Measurements from ENCODE around the gene ALG13.

Gene ALG13

DNA sequence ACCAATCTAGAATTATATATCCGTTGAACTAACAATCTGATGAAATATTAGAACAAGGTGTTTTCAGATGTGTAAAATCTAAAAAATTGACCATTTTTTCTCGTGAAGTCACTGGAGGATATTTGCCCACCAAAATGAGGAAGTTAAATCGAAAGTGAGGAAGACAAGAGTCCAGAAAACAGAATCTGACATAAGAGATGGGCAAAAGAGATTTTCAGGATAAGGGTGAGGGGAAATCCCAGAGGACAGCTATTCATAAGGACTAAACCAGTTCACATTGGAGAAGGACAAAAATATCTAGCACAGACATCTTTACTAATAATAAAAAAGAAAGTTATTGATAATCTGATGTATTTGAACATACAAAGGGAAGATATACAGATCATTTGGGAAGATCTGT lies 18.7 kb upstream of the ALG13 start:
- Histone ChIP-seq H3K9ac (ENCODE audit: low read length) (no peak overlapping the region), H3K9me3 (ENCODE audit: insufficient read depth, low read length) (no peaks in the 10 kb centered on the region), H3K27ac (ENCODE audit: low read depth, low read length) (no peak overlapping the region), H3K4me3 (ENCODE audit: insufficient read depth, low read length, poor library complexity, severe bottlenecking) (no peak overlapping the region), H3K27me3 (ENCODE audit: low read length) (no peaks in the 10 kb centered on the region), H3K9me2 (replicated peaks; ENCODE audit: insufficient read depth, low read length) (no peaks in the 10 kb centered on the region), H4K20me1 (ENCODE audit: low read depth, low read length) (no peaks in the 10 kb centered on the region), H3F3A (ENCODE audit: insufficient read depth) (no peaks in the 10 kb centered on the region), H3K4me2 (ENCODE audit: low read depth, low read length, poor library complexity, severe bottlenecking) (no peak overlapping the region), H3K36me3 (ENCODE audit: low read length) (no peaks in the 10 kb centered on the region), H2AFZ (ENCODE audit: low read depth, low read length, severe bottlenecking) (no peak overlapping the region), H3K79me2 (ENCODE audit: insufficient read depth, low read length) (no peaks in the 10 kb centered on the region)
- TF ChIP-seq, protein P1, sequence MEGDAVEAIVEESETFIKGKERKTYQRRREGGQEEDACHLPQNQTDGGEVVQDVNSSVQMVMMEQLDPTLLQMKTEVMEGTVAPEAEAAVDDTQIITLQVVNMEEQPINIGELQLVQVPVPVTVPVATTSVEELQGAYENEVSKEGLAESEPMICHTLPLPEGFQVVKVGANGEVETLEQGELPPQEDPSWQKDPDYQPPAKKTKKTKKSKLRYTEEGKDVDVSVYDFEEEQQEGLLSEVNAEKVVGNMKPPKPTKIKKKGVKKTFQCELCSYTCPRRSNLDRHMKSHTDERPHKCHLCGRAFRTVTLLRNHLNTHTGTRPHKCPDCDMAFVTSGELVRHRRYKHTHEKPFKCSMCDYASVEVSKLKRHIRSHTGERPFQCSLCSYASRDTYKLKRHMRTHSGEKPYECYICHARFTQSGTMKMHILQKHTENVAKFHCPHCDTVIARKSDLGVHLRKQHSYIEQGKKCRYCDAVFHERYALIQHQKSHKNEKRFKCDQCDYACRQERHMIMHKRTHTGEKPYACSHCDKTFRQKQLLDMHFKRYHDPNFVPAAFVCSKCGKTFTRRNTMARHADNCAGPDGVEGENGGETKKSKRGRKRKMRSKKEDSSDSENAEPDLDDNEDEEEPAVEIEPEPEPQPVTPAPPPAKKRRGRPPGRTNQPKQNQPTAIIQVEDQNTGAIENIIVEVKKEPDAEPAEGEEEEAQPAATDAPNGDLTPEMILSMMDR (IDR thresholded peaks at IDR 0.05; ENCODE audit: insufficient read depth, low read length, poor library complexity, severe bottlenecking): no peak
- no peak for TF ChIP-seq EZH2phosphoT487 (conservative IDR thresholded peaks at IDR 0.05; ENCODE audit: low read length)

DNA sequence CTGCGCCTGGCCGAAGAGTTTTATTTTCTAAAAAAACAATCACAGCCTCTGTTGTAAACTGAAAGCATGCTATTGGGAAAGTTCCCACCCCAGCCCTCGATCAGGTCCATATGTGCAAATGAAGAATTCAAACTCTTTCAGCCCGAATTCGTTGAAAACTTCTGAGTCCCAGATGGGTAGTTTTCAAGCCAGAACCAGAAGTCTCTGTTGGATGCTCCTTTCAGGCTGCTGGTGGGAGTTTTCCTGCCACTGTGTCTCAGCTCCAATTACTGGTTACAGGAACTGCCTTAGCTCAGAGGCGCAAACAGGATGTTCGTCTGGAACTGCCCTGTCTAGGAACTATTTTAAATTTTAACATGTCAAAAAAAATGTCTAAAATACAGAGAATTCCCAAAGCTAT lies 9.3 kb upstream of the ALG13 start:
- no peaks in the 10 kb centered on the region for H3K36me3 ChIP-seq (ENCODE audit: low read length)
- H3K9me3 ChIP-seq (ENCODE audit: insufficient read depth, low read length): no peaks in the 10 kb centered on the region
- H3K27ac ChIP-seq (ENCODE audit: low read depth, low read length): no peak overlapping the region
- H3K27me3 ChIP-seq (ENCODE audit: low read length): no peaks in the 10 kb centered on the region
- TF ChIP-seq, protein P1 (IDR thresholded peaks at IDR 0.05; ENCODE audit: insufficient read depth, low read length, poor library complexity, severe bottlenecking): no peak
- no peak for TF ChIP-seq EZH2phosphoT487 (conservative IDR thresholded peaks at IDR 0.05; ENCODE audit: low read length)
- no peaks in the 10 kb centered on the region for H4K20me1 ChIP-seq (ENCODE audit: low read depth, low read length)
- H3F3A ChIP-seq (ENCODE audit: insufficient read depth): no peaks in the 10 kb centered on the region
- H3K4me3 ChIP-seq (ENCODE audit: insufficient read depth, low read length, poor library complexity, severe bottlenecking): no peak overlapping the region
- H2AFZ ChIP-seq (ENCODE audit: low read depth, low read length, severe bottlenecking): no peak overlapping the region
- H3K4me2 ChIP-seq (ENCODE audit: low read depth, low read length, poor library complexity, severe bottlenecking): no peak overlapping the region
- no peaks in the 10 kb centered on the region for H3K9me2 ChIP-seq (replicated peaks; ENCODE audit: insufficient read depth, low read length)
- no peak overlapping the region for H3K9ac ChIP-seq (ENCODE audit: low read length)
- no peaks in the 10 kb centered on the region for H3K79me2 ChIP-seq (ENCODE audit: insufficient read depth, low read length)

DNA sequence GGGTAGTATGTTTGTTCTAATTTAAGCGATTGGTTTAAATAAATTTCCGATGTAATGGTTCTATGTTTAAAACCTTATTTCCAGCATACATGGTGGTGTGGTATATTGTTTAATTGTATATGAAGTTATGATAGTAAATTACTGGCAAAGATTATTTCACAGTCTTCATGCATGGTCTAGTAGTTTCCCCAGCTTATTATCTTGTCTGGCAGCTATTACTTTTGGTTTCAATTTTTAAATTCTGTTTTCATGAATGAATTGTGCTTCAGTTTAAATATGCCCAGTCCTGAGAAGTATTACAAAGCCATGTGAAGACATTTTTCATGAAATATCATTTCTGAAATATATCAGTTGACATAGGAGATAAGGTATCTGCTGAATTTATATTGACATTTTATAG lies 6.3 kb downstream of the ALG13 start:
- H3K9ac ChIP-seq (ENCODE audit: low read length): no peak overlapping the region
- H4K20me1 ChIP-seq (ENCODE audit: low read depth, low read length): 0 out of 2 replicates have a peak, but pooled peaks cover 4% of the 10 kb centered on the region
- peaks cover 4% of the 10 kb centered on the region; the same call in 1 of the 2 replicates for H3K36me3 ChIP-seq (ENCODE audit: low read length)
- no peak overlapping the region for H3K4me3 ChIP-seq (ENCODE audit: insufficient read depth, low read length, poor library complexity, severe bottlenecking)
- peaks cover 12% of the 10 kb centered on the region; the same call in 1 of the 2 replicates for H3K79me2 ChIP-seq (ENCODE audit: insufficient read depth, low read length)
- no peak overlapping the region for H2AFZ ChIP-seq (ENCODE audit: low read depth, low read length, severe bottlenecking)
- no peaks in the 10 kb centered on the region for H3K9me3 ChIP-seq (ENCODE audit: insufficient read depth, low read length)
- no peak for TF ChIP-seq EZH2phosphoT487 (conservative IDR thresholded peaks at IDR 0.05; ENCODE audit: low read length)
- TF ChIP-seq, protein P1 (IDR thresholded peaks at IDR 0.05; ENCODE audit: insufficient read depth, low read length, poor library complexity, severe bottlenecking): no peak
- no peaks in the 10 kb centered on the region for H3K9me2 ChIP-seq (replicated peaks; ENCODE audit: insufficient read depth, low read length)
- no peaks in the 10 kb centered on the region for H3K27me3 ChIP-seq (ENCODE audit: low read length)
- no peak overlapping the region for H3K4me2 ChIP-seq (ENCODE audit: low read depth, low read length, poor library complexity, severe bottlenecking)
- H3K27ac ChIP-seq (ENCODE audit: low read depth, low read length): no peak overlapping the region
- no peaks in the 10 kb centered on the region for H3F3A ChIP-seq (ENCODE audit: insufficient read depth)

Measured in SU-DHL-6 (cell line).